NCI-H2107 (cell line): ENCODE data around the gene LENG8.

Experiments
- DNase-seq: peaks from one replicate; lab custom pipeline; 2025; lab: John Stamatoyannopoulos, UW

LENG8 gene

DNA sequence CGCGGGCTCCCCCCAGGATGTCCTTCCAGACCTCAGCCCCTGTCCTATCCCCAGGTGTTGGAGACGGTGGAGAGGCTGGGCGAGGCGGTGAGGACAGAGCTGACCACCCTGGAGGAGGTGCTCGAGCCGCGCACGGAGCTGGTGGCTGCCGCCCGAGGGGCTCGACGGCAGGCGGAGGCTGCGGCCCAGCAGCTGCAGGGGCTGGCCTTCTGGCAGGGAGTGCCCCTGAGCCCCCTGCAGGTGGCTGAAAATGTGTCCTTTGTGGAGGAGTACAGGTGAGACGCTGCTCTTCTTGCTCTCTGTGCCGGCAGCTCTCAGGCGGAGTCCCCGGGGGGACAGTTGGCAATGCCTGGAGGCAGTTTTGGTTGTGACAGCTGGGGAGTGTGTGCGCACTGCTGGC is 26.9 kb upstream of the LENG8 start:
- no peak for DNase-seq

- no peak for DNase-seq
Observed at GRCh38 chr19:54424201-54424600, 24.8 kb upstream of the LENG8 start.

DNA sequence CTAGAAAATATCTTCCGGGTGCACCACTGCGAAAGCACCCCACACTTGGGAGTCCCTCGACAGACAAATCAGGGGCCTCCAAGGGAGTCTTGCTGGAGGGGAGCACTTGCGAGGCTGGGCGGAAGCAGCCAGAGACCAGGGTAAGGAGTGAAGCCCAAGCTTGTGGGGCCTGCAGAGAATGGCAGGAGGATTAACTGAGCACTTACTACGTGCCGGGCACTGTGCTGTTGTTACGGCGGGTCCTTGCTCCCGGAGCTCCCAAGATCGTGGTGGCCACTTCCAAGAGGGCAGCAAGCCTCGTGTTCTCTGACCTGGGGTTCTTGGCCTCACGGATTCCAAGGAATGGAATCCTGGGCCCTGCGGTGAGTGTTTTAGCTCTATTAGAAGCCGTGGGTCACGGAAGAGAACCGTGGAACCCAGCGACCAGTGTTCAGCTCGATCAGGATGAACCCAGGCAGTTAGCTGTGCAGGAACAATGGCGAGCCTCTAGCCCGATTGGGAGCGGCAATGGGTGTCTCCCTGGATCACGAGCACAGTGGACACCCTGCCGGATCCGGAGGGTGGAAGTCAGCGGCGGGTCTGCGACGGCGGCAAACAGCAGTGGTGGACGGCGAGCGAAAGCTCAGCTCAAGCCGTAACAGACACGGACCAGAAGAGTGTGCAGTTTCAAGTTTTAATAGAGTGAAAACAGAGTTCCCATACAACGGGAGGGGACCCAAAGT is 24.2 kb upstream of the LENG8 start:
- no peak for DNase-seq

- no peak for DNase-seq
Observed at GRCh38 chr19:54425382-54425723, 23.6 kb upstream of the LENG8 start.

- no peak for DNase-seq
Observed at GRCh38 chr19:54426291-54426931, 22.6 kb upstream of the LENG8 start.

DNA sequence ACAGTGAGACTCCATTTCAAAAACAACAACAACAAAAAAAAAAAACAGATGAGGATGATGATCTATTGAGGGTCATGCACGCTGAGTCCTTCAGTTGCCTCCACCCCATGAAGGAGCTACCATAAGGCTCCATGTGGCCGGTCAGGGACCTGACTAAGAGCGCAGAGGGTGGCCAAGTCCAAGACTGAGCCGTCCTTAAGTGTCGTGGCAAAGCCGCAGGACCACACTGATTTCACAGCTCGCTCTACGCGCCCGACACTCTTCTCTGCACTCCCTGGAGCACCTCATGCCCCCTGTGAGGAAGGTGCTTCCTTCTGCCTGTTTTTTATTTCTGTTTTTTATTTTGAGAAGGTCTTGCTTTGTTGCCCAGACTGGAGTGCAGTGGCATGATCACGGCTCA is 21.4 kb upstream of the LENG8 start:
- no peak for DNase-seq

DNA sequence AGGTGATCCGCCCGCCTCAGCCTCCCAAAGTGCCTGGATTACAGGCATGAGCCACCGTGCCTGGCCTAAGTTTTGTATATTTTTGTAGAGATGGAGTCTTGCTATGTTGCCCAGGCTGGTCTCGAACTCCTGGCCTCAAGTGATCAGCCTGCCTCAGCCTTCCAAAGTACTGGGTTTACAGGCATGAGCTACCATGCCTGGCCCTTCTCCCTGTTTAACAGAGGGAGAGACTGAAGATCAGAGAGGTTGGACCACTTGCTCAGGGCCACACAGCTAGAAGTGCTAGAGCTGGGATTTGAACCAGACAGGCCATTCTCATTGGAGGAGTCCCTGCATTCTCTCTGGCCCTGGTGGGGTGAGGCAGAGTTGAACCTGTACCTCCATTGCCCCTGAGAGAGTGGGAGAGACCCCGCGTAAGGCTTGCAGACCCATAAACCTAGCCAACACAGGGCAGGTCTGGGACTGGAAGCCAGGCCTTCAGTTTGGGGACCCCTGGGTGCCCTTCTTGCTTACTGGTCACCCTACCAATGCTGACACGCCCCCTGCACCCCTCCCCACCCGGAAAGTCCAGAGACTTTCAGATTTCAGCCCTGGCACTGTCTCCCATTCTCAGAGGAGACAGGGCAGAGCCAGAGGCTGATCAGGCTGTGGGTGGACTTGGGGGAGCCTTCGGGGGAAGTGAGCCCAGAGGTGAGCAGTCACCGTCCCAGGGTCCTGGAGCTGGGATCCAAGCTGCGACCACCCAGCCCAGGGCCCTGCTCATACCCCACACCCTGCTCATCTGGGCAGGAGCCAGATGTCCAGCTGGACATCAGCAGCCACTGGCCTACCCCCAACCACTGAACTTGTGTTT is 20.4 kb upstream of the LENG8 start:
- no peak for DNase-seq

DNA sequence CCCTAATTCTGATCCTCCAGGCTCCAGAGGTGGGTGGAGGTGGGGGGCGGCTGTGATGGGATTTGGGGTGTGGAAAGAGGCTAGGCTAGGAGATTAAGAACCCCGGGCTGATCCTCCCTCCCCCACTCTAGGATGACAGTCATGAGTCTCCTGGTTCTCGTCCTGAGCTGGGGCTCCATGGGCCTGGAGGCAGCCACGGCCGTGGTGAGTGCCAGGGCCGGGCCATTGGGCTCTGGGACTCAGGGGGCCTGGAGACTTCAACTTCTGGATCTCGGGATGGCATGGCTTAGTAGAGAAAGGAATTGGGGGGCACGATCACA is 19.9 kb upstream of the LENG8 start:
- no peak for DNase-seq

GRCh38 chr19:54429545-54430227 is 19.3 kb upstream of the LENG8 start:
- no peak for DNase-seq

DNA sequence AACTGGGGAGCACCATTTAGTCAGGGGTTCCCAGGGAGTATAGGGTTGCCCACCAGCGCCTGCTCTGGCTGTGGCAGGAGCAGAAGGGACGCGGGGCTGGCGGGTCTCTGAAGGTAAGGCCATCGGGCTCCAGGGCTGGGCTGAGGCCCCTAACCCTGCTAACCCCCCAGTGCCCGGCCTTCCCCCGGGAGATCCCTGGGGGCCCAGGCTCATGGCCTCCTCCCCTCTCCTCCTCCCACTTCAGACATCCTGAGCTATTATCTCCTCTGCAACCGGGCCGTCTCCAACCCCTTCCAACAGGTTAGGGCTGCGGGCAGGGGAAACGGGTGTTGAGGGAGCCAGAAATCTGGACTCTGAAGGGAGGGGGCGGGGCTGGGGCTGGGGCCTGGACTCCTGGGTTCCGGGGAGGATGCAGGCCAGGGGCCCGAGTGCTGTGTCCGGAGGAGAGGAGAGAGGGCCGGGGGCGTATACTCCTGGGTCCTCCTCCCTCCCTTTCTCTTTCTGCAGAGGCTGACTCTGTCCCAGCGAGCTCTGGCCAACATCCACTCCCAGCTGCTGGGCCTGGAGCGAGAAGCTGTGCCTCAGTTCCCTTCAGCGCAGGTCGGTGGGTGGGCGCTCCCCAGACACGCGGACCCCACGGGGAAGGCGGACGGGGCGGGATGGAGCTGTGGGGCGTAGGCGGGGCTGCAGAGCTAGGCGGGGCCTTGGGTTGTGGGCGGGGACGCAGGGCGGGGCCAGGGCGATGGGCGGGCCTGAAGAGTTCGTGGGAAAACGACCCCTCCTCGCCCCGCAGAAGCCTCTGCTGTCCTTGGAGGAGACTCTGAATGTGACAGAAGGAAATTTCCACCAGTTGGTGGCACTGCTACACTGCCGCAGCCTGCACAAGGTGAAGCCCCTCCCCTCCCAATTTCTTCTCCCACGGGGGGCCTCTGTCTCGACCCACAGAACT is 18.4 kb upstream of the LENG8 start:
- DNase-seq: no peak

DNA sequence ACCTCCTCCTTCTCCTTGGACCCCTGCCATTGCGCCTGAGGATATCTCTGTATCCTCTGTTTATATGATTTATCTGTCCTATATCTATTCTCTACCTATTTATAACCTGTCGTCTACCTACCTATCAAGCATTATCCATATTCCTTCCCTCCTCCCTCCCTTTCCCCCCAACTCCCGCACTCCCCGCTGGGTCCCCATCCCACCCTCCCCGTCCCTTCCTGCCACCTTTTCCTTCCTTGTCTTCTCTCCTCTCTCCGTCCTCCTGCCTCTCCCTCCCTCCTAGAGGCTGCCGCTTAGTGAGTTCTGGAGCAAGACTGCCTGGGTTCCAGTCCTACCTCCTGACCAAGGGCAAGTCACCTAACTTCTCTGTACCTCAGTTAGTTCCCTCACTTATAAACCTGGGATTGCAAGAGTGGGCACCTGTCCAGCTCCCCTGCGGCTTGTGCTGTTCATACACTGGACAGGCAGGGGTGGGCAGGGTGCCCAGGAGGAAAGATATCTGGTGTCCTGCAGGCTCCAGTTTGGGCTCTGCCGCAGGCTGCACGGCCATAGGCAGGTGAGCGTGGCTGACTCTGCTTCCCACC is 17.7 kb upstream of the LENG8 start:
- no peak for DNase-seq

DNA sequence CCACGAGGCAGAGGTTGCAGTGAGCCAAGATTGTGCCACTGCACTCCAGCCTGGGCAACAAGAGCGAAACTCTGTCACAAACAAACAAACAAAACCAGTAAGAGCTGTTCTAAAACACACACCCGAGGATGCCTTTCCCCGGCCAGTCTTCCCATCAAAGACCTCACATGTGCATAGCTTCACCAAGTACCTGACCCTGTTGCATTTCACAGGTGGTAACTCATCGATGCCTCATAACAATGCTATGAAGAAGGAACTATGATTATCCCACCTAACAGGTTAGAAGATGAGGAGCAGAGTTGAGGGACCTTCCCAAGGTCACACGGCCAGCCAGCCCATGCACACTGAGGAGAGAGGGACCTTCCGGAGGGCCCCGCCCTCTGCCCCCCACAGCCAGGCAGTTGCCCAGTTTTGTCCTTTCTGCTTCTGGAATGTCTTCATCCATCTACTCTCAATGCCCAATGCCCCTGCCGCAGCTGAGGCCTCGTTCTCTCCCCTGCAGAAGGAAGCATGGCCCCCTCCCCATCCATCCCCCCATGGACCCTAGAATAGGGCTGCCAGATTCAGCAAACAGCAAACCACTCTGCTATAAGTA is 16.8 kb upstream of the LENG8 start:
- no peak for DNase-seq

DNA sequence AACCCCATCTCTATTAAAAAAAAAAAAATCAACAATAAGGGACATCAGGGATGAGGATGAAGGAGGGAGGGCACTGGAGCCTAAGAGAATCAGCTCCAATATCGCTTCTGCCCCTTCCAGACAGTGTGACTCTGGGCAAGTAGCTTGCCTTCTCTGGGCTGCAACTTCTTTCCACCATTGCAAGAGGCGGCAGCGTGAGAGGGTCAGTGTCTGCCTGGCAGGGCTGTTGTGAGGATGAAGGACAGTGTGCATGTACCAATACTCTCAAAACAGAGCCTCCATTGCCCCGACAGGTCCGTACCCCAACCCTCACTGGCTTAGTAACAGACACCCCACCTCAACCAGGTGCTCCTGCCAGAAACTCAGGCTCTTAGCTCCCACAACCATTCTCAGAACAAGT is 15.3 kb upstream of the LENG8 start:
- DNase-seq: no peak

- no peak for DNase-seq
Observed at GRCh38 chr19:54434112-54434872, 14.7 kb upstream of the LENG8 start.

DNA sequence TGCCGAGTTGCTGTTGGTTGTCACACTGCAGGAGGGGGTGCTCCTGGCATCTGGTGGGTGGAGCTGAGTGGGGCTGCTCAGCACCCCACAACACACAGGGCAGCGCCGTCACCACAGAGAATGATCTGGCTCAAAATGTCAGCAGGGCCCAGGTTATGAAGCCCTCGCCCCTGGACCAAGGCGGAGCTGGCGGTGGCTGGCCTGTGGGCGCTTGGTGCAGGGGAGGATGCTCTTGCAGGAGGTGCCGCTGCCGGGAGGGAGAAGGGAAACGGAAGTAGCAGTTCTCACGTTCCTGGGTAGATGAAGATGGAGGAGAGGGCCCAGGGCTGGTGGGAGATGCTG is 14.2 kb upstream of the LENG8 start:
- DNase-seq: no peak

- DNase-seq: no peak
Observed at GRCh38 chr19:54435551-54436016, 13.4 kb upstream of the LENG8 start.

- DNase-seq: no peak
Observed at GRCh38 chr19:54436031-54436523, 12.9 kb upstream of the LENG8 start.

- DNase-seq: no peak
Observed at GRCh38 chr19:54436628-54437252, 12.3 kb upstream of the LENG8 start.

DNA sequence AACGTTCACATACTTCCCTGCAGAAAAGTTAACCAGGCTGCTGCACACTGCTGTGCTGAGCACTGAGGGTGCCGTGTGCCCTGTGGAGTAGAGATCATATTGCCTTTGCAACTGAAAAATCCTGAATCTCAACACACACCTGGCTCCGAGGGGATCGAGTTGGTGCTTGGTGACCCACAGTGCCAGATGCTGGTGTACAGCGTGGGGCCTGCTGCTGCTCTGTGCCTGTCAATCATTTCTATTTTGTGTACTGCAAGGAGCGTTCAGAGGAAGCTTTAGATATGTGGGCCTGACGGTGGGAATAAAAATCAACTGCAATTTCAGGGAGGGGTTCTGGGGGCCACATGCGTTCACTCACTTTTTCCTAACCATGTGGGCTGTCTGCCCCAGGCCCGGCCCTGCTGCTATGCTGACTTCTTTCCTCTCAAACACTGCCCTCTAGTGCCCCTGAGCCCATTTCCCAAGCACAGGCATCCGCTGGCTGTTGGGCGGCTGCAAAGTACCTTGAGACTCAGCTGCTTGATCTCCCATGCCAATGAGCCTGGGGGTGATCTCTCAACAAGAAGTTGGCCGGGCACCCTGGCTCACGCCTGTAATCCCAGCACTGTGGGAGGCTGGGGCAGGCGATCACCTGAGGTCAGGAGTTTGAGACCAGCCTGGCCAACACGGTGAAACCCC is 9.7 kb upstream of the LENG8 start:
- DNase-seq: no peak
